Loucy (cell line): Measurements from ENCODE around the gene SETBP1.

Experiments
- EZH2phosphoT487 ChIP-seq: fragments of 200-600 bp; IDR thresholded peaks from 2 replicates; pipeline ENCODE4 v1.6.1; 2018; ENCODE audit warnings: antibody characterized with exemption, mild to moderate bottlenecking, moderate library complexity, borderline replicate concordance
- TF ChIP-seq, protein P1 (sequence below): fragments of 200-600 bp; sonication (generic); conservative IDR thresholded peaks from 2 replicates; pipeline ENCODE4 v1.5.1; 2014; ENCODE audit warnings: mild to moderate bottlenecking, antibody characterized with exemption, low read length

DNA sequence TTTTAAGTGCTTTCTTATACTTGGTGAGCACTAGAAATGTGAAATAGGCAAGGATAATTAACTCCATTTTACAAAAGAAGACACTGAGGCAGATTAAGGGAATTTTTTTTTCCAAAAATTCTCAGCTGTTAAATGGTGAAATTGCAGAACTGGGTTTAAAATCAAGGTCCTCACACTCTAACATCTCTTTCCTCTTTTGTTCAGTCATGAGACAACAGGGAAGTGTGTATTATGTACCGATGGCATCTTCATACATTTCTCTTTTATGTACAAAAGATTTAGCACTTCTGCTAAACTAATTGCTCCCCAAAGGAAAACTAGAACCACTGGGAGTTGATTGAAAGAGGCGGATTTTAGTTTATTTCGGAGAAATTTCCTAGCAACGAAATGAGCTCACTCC, 203.0 kb downstream of the SETBP1 start:
- TF ChIP-seq, protein P1, sequence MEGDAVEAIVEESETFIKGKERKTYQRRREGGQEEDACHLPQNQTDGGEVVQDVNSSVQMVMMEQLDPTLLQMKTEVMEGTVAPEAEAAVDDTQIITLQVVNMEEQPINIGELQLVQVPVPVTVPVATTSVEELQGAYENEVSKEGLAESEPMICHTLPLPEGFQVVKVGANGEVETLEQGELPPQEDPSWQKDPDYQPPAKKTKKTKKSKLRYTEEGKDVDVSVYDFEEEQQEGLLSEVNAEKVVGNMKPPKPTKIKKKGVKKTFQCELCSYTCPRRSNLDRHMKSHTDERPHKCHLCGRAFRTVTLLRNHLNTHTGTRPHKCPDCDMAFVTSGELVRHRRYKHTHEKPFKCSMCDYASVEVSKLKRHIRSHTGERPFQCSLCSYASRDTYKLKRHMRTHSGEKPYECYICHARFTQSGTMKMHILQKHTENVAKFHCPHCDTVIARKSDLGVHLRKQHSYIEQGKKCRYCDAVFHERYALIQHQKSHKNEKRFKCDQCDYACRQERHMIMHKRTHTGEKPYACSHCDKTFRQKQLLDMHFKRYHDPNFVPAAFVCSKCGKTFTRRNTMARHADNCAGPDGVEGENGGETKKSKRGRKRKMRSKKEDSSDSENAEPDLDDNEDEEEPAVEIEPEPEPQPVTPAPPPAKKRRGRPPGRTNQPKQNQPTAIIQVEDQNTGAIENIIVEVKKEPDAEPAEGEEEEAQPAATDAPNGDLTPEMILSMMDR, result no peak
- TF ChIP-seq EZH2phosphoT487, result no peak
